HepG2 (cell line): Measurements from ENCODE around the gene BLVRA. TPM values are rescaled to one million over a fixed set of nuclear protein-coding genes. Genes with fewer than 3 reads are reported as not detected.
"Not testable (repeated sequence)": the region's sequence is repeated elsewhere in the genome, so short reads cannot be mapped to it uniquely, and the experiment has no call there.

ENCODE experiments used
- BCL6 ChIP-seq: IDR thresholded peaks from 2 replicates; pipeline ENCODE4 v1.6.1; 2016; ENCODE audit warnings: missing genetic modification reagents, missing compliant biosample characterization
- CTCF ChIP-seq: sonication (generic); formaldehyde crosslinking; IDR thresholded peaks from 2 replicates; pipeline ENCODE4 v1.5.0; 2020; ENCODE audit warnings: mild to moderate bottlenecking, missing genetic modification reagents, moderate library complexity
- FOXP1 ChIP-seq, 2 experiments: fragments of 450-650 bp in 1 of 2; IDR thresholded peaks; 2 replicates each; pipeline ENCODE4 v1.6.1; 2017 to 2018; ENCODE audit warnings: antibody characterized with exemption in 1 of 2
- FOXP4 ChIP-seq: sonication (generic); formaldehyde crosslinking; IDR thresholded peaks from 2 replicates; pipeline ENCODE4 v1.4.0; 2020; ENCODE audit warnings: missing genetic modification reagents
- GFI1 ChIP-seq: sonication (generic); formaldehyde crosslinking; IDR thresholded peaks from 2 replicates; pipeline ENCODE4 v1.5.0; 2020; ENCODE audit warnings: missing genetic modification reagents, mild to moderate bottlenecking, borderline replicate concordance
- IKZF5 ChIP-seq: IDR thresholded peaks from 2 replicates; pipeline ENCODE4 v1.6.1; 2018; ENCODE audit warnings: missing genetic modification reagents, mild to moderate bottlenecking, missing compliant biosample characterization
- SOX13 ChIP-seq, 3 experiments: fragments of 450-650 bp in 1 of 3; sonication (generic) in 1 of 3; formaldehyde crosslinking in 1 of 3; IDR thresholded peaks in 2 of 3; conservative IDR thresholded peaks in 1 of 3; 2 replicates each; pipeline versions ENCODE4 v1.5.0 to v1.6.1; 2016 to 2020; ENCODE audit warnings: antibody characterized with exemption in 1 of 3, mild to moderate bottlenecking in 1 of 3, missing compliant biosample characterization in 1 of 3, missing genetic modification reagents in 1 of 3, moderate library complexity in 1 of 3
- TAF1 ChIP-seq: sonication (generic); formaldehyde crosslinking; IDR thresholded peaks from 2 replicates; pipeline ENCODE4 v1.4.0; 2020; ENCODE audit warnings: missing genetic modification reagents
- TBX2 ChIP-seq: sonication (generic); formaldehyde crosslinking; IDR thresholded peaks from 2 replicates; pipeline ENCODE4 v1.5.0; 2020; ENCODE audit warnings: missing genetic modification reagents, mild to moderate bottlenecking, borderline replicate concordance
- ZBTB33 ChIP-seq: sonication (generic); formaldehyde crosslinking; IDR thresholded peaks from 2 replicates; pipeline ENCODE4 v1.4.0; 2020; ENCODE audit warnings: missing genetic modification reagents
- ZBTB38 ChIP-seq: sonication (generic); formaldehyde crosslinking; IDR thresholded peaks from 2 replicates; pipeline ENCODE4 v1.5.1; 2020; ENCODE audit warnings: mild to moderate bottlenecking, missing genetic modification reagents
- ZNF292 ChIP-seq: sonication (generic); formaldehyde crosslinking; IDR thresholded peaks from 2 replicates; pipeline ENCODE4 v1.8.1; 2022; ENCODE audit warnings: mild to moderate bottlenecking, low read depth, missing genetic modification reagents, borderline replicate concordance
- ZNF687 ChIP-seq: sonication (generic); formaldehyde crosslinking; IDR thresholded peaks from 2 replicates; pipeline ENCODE4 v1.5.1; 2020; ENCODE audit warnings: mild to moderate bottlenecking, missing genetic modification reagents, moderate library complexity
- polyA plus RNA-seq, 8 experiments: library from polyadenylated mRNA; depleted of rRNA in 3 of 8; stranded (reverse) in 7 of 8; unstranded in 1 of 8; fragments of >200 nt; fragmentation: Illumina TruSeq in 4 of 8; extraction: Trizol in 4 of 8; gene quantifications; 2 replicates each; pipeline versions ENCODE4 v1.2.1 to v1.2.3, GENCODE V29; 2011 to 2016; ENCODE audit warnings: low read depth in 4 of 8, missing spikeins in 1 of 8, mixed read lengths in 1 of 8; ENCODE audit not compliant: insufficient read depth in 1 of 8
- total RNA-seq, 5 experiments: library from RNA; depleted of rRNA; stranded (reverse); fragments of >200 nt; fragmentation: Illumina TruSeq; extraction: Trizol; gene quantifications; 2 replicates each; pipeline ENCODE4 v1.2.3, GENCODE V29; 2016; ENCODE audit warnings: low read depth in 1 of 5

Gene BLVRA
- total and polyA plus RNA-seq, 2 of the 13 experiments (the other 11 are each of a cell fraction or from before 2014, with no cell fraction given): 39.2 to 64.2 TPM

- 0 out of 2 replicates have a peak, but pooled peaks have one; percentile 3 for TF ChIP-seq CTCF (CRISPR knock-in tag)
- TF ChIP-seq TBX2 (CRISPR knock-in tag): peak; percentile 36; the same call in 1 of the 2 replicates
- peak; percentile 53; the same call in 1 of the 2 replicates for TF ChIP-seq FOXP4 (CRISPR knock-in tag)
- TF ChIP-seq GFI1 (CRISPR knock-in tag): peak; percentile 44; the same call in 1 of the 2 replicates
- TF ChIP-seq FOXP1, SOX13 (IDR thresholded peaks at IDR 0.05): not testable (repeated sequence)
- peak; percentile 37; the same call in 1 of the 2 replicates for TF ChIP-seq FOXP1 (CRISPR knock-in tag; IDR thresholded peaks at IDR 0.05)
- TF ChIP-seq ZNF687: peak; percentile 67
- TF ChIP-seq TAF1: peak; percentile 20; the same call in 1 of the 2 replicates
- peak; percentile 73 for TF ChIP-seq IKZF5 (CRISPR knock-in tag)
- TF ChIP-seq SOX13 (CRISPR knock-in tag; conservative IDR thresholded peaks at IDR 0.05 in 1 of 2, IDR thresholded peaks at IDR 0.05 in 1 of 2): peak in 1 of 2 experiments; percentile 50; a peak in 1 of 4 replicates
- peak; percentile 38; the same call in 1 of the 2 replicates for TF ChIP-seq ZNF292 (CRISPR knock-in tag)
- TF ChIP-seq ZBTB33 (CRISPR knock-in tag): peak; percentile 60; the same call in 1 of the 2 replicates
- 0 out of 2 replicates have a peak, but pooled peaks have one; percentile 28 for TF ChIP-seq BCL6 (CRISPR knock-in tag)
- peak; percentile 78 for TF ChIP-seq ZBTB38 (CRISPR knock-in tag)
Measured at GRCh38 chr7:43778293-43779044, 20.0 kb downstream of the BLVRA start (continued).
